ENCODE results near the gene ANGPT4. TPM values are rescaled to one million over a fixed set of nuclear protein-coding genes. Genes with fewer than 3 reads are reported as not detected.

The ANGPT4 gene
- total and polyA plus RNA-seq, 9 of the 15 experiments (the other 6 are each of a cell fraction or from before 2014, with no cell fraction given) = not detected

DNA sequence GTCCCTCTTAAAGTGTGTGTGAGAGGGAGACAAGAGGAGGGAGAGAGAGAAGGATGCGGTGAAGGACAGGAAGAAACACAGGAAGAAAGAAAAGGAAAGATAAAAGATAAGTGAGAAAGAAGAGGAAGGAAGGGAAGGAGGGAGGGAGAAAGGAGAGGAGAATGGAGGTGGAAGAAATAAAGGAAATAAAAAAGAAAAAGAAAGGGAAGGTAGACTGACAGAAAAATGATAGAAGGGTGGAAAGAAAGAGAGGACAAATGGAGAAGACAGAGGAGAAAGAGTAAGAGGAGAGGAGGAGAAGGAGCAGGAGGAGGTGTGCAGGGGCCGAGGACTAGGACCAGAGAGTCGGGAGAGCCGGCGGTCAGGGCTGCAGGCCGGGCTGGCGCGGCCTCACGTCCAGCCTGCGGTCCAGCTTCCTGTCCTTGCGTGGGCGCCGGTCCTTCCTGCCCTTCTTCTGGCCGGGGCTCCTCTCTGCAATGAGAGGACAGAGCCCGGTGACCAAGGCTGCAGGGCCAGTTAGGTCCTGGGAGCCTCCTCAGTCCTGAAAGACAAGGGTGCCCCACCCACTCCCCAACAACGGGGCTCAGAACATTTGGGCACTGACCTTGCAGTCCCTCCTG is 44.0 kb upstream of the ANGPT4 start:
- H3K4me2 ChIP-seq (ENCODE audit: insufficient read depth, low read length) = no peak overlapping the region
- no peaks in the 10 kb centered on the region for H3K9me3 ChIP-seq (replicated peaks; ENCODE audit: control insufficient read depth, insufficient read depth, low read depth, low read length)
- WGBS (ENCODE audit: insufficient coverage, low coverage, missing lambda C conversion rate) = 6% methylated on average over 6 of the region's 16 CpGs
- H3K36me3 ChIP-seq (ENCODE audit: control insufficient read depth, insufficient read depth, low read length) = no peaks in the 10 kb centered on the region
- H2AFZ ChIP-seq (ENCODE audit: low read depth, low read length) = no peak overlapping the region
- no peak for FAIRE-seq
- H3K27ac ChIP-seq (ENCODE audit: extremely low read depth, low read depth, low read length) = no peak overlapping the region
- ATAC-seq = peak; percentile 59; the same call in 2 of the 3 replicates
- intact Hi-C loops (cut with micrococcal nuclease) (no loop called here), in situ Hi-C loops (cut with MboI) (no loop called here)
- no peak overlapping the region for H3K4me3 ChIP-seq
- ChIA-PET POLR2A (interaction anchor here (0.7 kb wide), 1 partner anchor 45 kb away, joined by 3 read pairs; no protein-coding TSS in a partner anchor), CTCF (ENCODE audit: low intra/inter-chr PET ratio) (no interaction called here)
- H4K20me1 ChIP-seq (replicated peaks; ENCODE audit: control insufficient read depth, insufficient read depth, low read length) = no peaks in the 10 kb centered on the region
- H3K9me1 ChIP-seq (ENCODE audit: control insufficient read depth, insufficient read depth, low read length) = no peaks in the 10 kb centered on the region
- H3K4me1 ChIP-seq (replicated peaks in 1 of 2; ENCODE audit: control insufficient read depth in 2 of 2, insufficient read depth in 2 of 2, low read length in 2 of 2) = peaks cover 0 to 9% of the 10 kb centered on the region in 2 experiments; a peak in 2 of 5 replicates
- peak in 1 of 4 experiments; percentile 16 for DNase-seq (ENCODE audit: extremely low read depth in 1 of 4, low spot score in 3 of 4)
- peaks cover 8 to 55% of the 10 kb centered on the region in 2 experiments for H3K27me3 ChIP-seq (ENCODE audit: control insufficient read depth in 2 of 2, insufficient read depth in 2 of 2, low read length in 2 of 2)
- BruUV-seq (replicated peaks) = no TSS peak
- no peak overlapping the region for H3K9ac ChIP-seq (ENCODE audit: insufficient read depth in 1 of 2, low read depth in 2 of 2, low read length in 2 of 2)
- H3K79me2 ChIP-seq (ENCODE audit: control insufficient read depth, insufficient read depth, low read length) = no peaks in the 10 kb centered on the region
- TF ChIP-seq POLR3A (IDR thresholded peaks at IDR 0.05; ENCODE audit: borderline replicate concordance, extremely low read depth, insufficient read depth, insufficient read length) = no peak
- TF ChIP-seq ZNF134 (CRISPR knock-in tag; conservative IDR thresholded peaks at IDR 0.05) = no peak
- TF ChIP-seq SRSF3 (IDR thresholded peaks at IDR 0.05; ENCODE audit: insufficient read depth, low read length) = no peak
- TF ChIP-seq ZNF830 (CRISPR knock-in tag; IDR thresholded peaks at IDR 0.05) = no peak
- TF ChIP-seq GABPB2 (CRISPR knock-in tag; conservative IDR thresholded peaks at IDR 0.05) = no peak
- TF ChIP-seq, protein P1, sequence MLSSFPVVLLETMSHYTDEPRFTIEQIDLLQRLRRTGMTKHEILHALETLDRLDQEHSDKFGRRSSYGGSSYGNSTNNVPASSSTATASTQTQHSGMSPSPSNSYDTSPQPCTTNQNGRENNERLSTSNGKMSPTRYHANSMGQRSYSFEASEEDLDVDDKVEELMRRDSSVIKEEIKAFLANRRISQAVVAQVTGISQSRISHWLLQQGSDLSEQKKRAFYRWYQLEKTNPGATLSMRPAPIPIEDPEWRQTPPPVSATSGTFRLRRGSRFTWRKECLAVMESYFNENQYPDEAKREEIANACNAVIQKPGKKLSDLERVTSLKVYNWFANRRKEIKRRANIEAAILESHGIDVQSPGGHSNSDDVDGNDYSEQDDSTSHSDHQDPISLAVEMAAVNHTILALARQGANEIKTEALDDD (IDR thresholded peaks at IDR 0.05) = no peak
- no peak for TF ChIP-seq ZBTB1 (CRISPR knock-in tag; IDR thresholded peaks at IDR 0.05; ENCODE audit: borderline replicate concordance, low read depth)
- TF ChIP-seq, protein P2, sequence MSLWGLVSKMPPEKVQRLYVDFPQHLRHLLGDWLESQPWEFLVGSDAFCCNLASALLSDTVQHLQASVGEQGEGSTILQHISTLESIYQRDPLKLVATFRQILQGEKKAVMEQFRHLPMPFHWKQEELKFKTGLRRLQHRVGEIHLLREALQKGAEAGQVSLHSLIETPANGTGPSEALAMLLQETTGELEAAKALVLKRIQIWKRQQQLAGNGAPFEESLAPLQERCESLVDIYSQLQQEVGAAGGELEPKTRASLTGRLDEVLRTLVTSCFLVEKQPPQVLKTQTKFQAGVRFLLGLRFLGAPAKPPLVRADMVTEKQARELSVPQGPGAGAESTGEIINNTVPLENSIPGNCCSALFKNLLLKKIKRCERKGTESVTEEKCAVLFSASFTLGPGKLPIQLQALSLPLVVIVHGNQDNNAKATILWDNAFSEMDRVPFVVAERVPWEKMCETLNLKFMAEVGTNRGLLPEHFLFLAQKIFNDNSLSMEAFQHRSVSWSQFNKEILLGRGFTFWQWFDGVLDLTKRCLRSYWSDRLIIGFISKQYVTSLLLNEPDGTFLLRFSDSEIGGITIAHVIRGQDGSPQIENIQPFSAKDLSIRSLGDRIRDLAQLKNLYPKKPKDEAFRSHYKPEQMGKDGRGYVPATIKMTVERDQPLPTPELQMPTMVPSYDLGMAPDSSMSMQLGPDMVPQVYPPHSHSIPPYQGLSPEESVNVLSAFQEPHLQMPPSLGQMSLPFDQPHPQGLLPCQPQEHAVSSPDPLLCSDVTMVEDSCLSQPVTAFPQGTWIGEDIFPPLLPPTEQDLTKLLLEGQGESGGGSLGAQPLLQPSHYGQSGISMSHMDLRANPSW (CRISPR knock-in tag; IDR thresholded peaks at IDR 0.05) = no peak
- TF ChIP-seq ZNF224 (CRISPR knock-in tag; IDR thresholded peaks at IDR 0.05) = no peak
- TF ChIP-seq ZNF551 (CRISPR knock-in tag; IDR thresholded peaks at IDR 0.05) = no peak
- TF ChIP-seq ETV1 (tag; conservative IDR thresholded peaks at IDR 0.05; ENCODE audit: low read depth) = peak; percentile 45; the same call in 1 of the 2 replicates
- TF ChIP-seq, protein P3, sequence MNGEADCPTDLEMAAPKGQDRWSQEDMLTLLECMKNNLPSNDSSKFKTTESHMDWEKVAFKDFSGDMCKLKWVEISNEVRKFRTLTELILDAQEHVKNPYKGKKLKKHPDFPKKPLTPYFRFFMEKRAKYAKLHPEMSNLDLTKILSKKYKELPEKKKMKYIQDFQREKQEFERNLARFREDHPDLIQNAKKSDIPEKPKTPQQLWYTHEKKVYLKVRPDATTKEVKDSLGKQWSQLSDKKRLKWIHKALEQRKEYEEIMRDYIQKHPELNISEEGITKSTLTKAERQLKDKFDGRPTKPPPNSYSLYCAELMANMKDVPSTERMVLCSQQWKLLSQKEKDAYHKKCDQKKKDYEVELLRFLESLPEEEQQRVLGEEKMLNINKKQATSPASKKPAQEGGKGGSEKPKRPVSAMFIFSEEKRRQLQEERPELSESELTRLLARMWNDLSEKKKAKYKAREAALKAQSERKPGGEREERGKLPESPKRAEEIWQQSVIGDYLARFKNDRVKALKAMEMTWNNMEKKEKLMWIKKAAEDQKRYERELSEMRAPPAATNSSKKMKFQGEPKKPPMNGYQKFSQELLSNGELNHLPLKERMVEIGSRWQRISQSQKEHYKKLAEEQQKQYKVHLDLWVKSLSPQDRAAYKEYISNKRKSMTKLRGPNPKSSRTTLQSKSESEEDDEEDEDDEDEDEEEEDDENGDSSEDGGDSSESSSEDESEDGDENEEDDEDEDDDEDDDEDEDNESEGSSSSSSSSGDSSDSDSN (IDR thresholded peaks at IDR 0.05; ENCODE audit: borderline replicate concordance in 1 of 2, low read depth in 2 of 2, low read length in 2 of 2) = peak in 1 of 2 experiments; percentile 72; a peak in 1 of 4 replicates
- no peak for TF ChIP-seq ZBTB7A (IDR thresholded peaks at IDR 0.05; ENCODE audit: borderline replicate concordance, control insufficient read depth, low read depth, low read length)
- TF ChIP-seq, protein P4, sequence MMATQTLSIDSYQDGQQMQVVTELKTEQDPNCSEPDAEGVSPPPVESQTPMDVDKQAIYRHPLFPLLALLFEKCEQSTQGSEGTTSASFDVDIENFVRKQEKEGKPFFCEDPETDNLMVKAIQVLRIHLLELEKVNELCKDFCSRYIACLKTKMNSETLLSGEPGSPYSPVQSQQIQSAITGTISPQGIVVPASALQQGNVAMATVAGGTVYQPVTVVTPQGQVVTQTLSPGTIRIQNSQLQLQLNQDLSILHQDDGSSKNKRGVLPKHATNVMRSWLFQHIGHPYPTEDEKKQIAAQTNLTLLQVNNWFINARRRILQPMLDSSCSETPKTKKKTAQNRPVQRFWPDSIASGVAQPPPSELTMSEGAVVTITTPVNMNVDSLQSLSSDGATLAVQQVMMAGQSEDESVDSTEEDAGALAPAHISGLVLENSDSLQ (IDR thresholded peaks at IDR 0.05) = no peak
- no peak for TF ChIP-seq SMARCA5 (IDR thresholded peaks at IDR 0.05)

Measured in K562 (cell line).